ENCODE results near the gene HEY2.

DNA sequence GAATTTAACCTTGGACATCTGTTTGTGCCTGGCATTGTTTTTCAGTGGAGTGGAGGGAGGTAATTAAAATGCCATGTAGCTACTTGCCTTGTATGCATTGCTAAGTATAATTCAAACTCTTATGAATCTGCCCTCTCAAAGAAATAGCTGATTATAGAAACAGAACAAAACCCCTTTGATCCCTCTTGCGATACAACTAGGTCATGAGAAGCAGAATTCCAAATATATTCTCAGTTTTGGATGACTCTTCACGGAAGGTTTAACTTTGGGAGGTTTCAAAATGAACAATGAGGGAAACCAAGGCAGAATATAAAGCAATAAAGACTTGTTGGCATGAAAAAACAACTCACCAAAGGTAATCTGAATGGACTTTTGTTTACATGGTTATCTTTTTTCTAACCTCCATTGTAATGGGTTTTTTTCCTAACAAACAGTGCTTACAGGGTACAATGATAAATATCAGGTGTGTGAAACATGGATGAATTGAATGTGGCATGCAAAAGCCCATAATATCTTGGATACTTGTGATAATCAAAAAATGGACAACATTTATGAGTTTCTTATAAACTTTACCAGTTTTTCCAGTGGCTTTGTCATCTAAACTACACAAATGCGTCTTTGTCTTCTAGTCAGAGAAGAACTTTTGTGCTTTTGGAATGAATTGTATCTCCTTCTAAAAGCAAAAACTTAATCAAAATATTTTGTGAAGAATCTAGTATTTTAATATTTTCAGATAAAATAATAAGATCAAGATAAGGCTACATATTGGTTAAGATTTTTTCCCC is 15.7 kb upstream of the HEY2 start:
- TF ChIP-seq, protein P1, sequence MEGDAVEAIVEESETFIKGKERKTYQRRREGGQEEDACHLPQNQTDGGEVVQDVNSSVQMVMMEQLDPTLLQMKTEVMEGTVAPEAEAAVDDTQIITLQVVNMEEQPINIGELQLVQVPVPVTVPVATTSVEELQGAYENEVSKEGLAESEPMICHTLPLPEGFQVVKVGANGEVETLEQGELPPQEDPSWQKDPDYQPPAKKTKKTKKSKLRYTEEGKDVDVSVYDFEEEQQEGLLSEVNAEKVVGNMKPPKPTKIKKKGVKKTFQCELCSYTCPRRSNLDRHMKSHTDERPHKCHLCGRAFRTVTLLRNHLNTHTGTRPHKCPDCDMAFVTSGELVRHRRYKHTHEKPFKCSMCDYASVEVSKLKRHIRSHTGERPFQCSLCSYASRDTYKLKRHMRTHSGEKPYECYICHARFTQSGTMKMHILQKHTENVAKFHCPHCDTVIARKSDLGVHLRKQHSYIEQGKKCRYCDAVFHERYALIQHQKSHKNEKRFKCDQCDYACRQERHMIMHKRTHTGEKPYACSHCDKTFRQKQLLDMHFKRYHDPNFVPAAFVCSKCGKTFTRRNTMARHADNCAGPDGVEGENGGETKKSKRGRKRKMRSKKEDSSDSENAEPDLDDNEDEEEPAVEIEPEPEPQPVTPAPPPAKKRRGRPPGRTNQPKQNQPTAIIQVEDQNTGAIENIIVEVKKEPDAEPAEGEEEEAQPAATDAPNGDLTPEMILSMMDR (optimal IDR thresholded peaks at IDR 0.05 in 1 of 3, IDR thresholded peaks at IDR 0.05 in 1 of 3, conservative IDR thresholded peaks at IDR 0.05 in 1 of 3; ENCODE audit: extremely low read depth in 1 of 3, insufficient read depth in 2 of 3, low read length in 3 of 3) = no peak
- TF ChIP-seq EZH2 (IDR thresholded peaks at IDR 0.05; ENCODE audit: low read length) = no peak
